Loucy (cell line): Measurements from ENCODE around the gene PHAF1.

Experiments
- CTCF ChIP-seq: fragments of 200-600 bp; sonication (generic); conservative IDR thresholded peaks from 2 replicates; pipeline ENCODE4 v1.5.1; 2014; ENCODE audit warnings: mild to moderate bottlenecking, antibody characterized with exemption, low read length
- EZH2phosphoT487 ChIP-seq: fragments of 200-600 bp; IDR thresholded peaks from 2 replicates; pipeline ENCODE4 v1.6.1; 2018; ENCODE audit warnings: antibody characterized with exemption, mild to moderate bottlenecking, moderate library complexity, borderline replicate concordance

GRCh38 chr16:67087803-67088202, 21.9 kb upstream of the PHAF1 start:
- TF ChIP-seq CTCF, result no peak
- TF ChIP-seq EZH2phosphoT487, result no peak
